CD8-positive, alpha-beta memory T cell (primary cell): ENCODE data around the gene MTRFR. TPM values are rescaled to one million over a fixed set of nuclear protein-coding genes. Genes with fewer than 3 reads are reported as not detected.

Experiments
- CTCF ChIA-PET: fragments of 350-600 bp; sonication (Branson Sonifier 250); formaldehyde crosslinking; loops from one replicate; lab custom pipeline; 2021; ENCODE audit warnings: antibody characterized with exemption; lab: Charles Lee
- POLR2A ChIA-PET: fragments of 350-600 bp; sonication (Branson Sonifier 250); formaldehyde crosslinking; loops from one replicate; lab custom pipeline; 2021; ENCODE audit warnings: antibody characterized with exemption; lab: Charles Lee
- DNase-seq, 5 donors: peaks; one replicate each; pipeline versions ENCODE4 v3.0.0 to v3.0.0-alpha.2; 2020 to 2022; ENCODE audit warnings: mixed read lengths in 1 of 5
- H3K27ac ChIP-seq: one replicate; pipeline ENCODE4 v1.7.0; 2013; ENCODE audit warnings: low read depth, mild to moderate bottlenecking, low read length, moderate library complexity
- H3K27me3 ChIP-seq: 2 replicates; pipeline ENCODE4 v1.7.0; 2013; ENCODE audit warnings: low read length, mild to moderate bottlenecking; ENCODE audit not compliant: insufficient read depth, poor library complexity, severe bottlenecking
- H3K36me3 ChIP-seq: 2 replicates; pipeline ENCODE4 v1.7.0; 2013; ENCODE audit warnings: mild to moderate bottlenecking, low read length, moderate library complexity; ENCODE audit not compliant: insufficient read depth
- H3K4me1 ChIP-seq: 2 replicates; pipeline ENCODE4 v1.7.0; 2013; ENCODE audit warnings: mild to moderate bottlenecking, low read length, moderate library complexity; ENCODE audit not compliant: insufficient read depth
- H3K4me3 ChIP-seq: 2 replicates; pipeline ENCODE4 v1.7.0; 2013; ENCODE audit warnings: mild to moderate bottlenecking, low read length
- H3K9me3 ChIP-seq: 2 replicates; pipeline ENCODE4 v1.7.0; 2013; ENCODE audit warnings: mild to moderate bottlenecking, low read length
- H3K27ac Mint-ChIP-seq, 8 donors: one replicate each; pipeline ENCODE4 v1.8.0; 2020 to 2021; ENCODE audit warnings: mixed read lengths in 8 of 8, mild to moderate bottlenecking in 6 of 8, inconsistent platforms in 3 of 8, moderate library complexity in 3 of 8
- H3K27me3 Mint-ChIP-seq, 2 donors: one replicate each; pipeline ENCODE4 v1.8.0; 2020 to 2021; ENCODE audit warnings: mixed read lengths in 2 of 2, mild to moderate bottlenecking in 1 of 2, moderate library complexity in 1 of 2
- H3K36me3 Mint-ChIP-seq, 3 donors: one replicate each; pipeline ENCODE4 v1.8.0; 2020 to 2021; ENCODE audit warnings: mixed read lengths in 3 of 3, inconsistent platforms in 1 of 3, mild to moderate bottlenecking in 1 of 3
- H3K4me1 Mint-ChIP-seq, 3 donors: one replicate each; pipeline ENCODE4 v1.8.0; 2020 to 2021; ENCODE audit warnings: mixed read lengths in 3 of 3, inconsistent platforms in 1 of 3, mild to moderate bottlenecking in 1 of 3
- H3K4me3 Mint-ChIP-seq, 7 donors: one replicate each; pipeline ENCODE4 v1.8.0; 2020 to 2021; ENCODE audit warnings: mixed read lengths in 7 of 7, mild to moderate bottlenecking in 6 of 7, moderate library complexity in 4 of 7, inconsistent platforms in 2 of 7
- H3K9me3 Mint-ChIP-seq, 5 donors: one replicate each; pipeline ENCODE4 v1.8.0; 2020 to 2022; ENCODE audit warnings: mixed read lengths in 5 of 5, mild to moderate bottlenecking in 3 of 5, moderate library complexity in 2 of 5, inconsistent platforms in 1 of 5
- polyA plus RNA-seq: library from polyadenylated mRNA; unstranded; fragments of 300-500 nt; fragmentation: Illumina TruSeq; gene quantifications from one replicate; pipeline ENCODE4 v1.2.3, GENCODE V29; 2021
- total RNA-seq, 2 experiments: library from RNA; stranded (reverse); gene quantifications; one replicate each; pipeline ENCODE4 v1.2.3, GENCODE V29; 2021

MTRFR gene
- total and polyA plus RNA-seq, 3 experiments from 2014 or later = 26.6 to 51.4 (median 26.6) TPM

GRCh38 chr12:123271001-123271668 is 37.9 kb downstream of the MTRFR start:
- POLR2A ChIA-PET = interaction anchor here (0.6 kb wide), 1 partner anchor 18 kb away, joined by 3 read pairs; no protein-coding TSS in a partner anchor
- H3K9me3 ChIP-seq = no peaks in the 10 kb centered on the region
- Mint-ChIP-seq H3K4me1 (peaks cover 18 to 23% (median 20%) of the 10 kb centered on the region in 3 donors), H3K27ac (no peak overlapping the region), H3K4me3 (no peak overlapping the region), H3K9me3 (no peaks in the 10 kb centered on the region), H3K27me3 (no peaks in the 10 kb centered on the region), H3K36me3 (peaks cover 0 to 1% (median 0%) of the 10 kb centered on the region in 3 donors)
- no peaks in the 10 kb centered on the region for H3K27me3 ChIP-seq
- no peak overlapping the region for H3K4me3 ChIP-seq
- peak; percentile 62 to 80 (median 64) for DNase-seq
- H3K27ac ChIP-seq = no peak overlapping the region
- CTCF ChIA-PET = no interaction called here
- peaks cover 24% of the 10 kb centered on the region for H3K4me1 ChIP-seq
- no peaks in the 10 kb centered on the region for H3K36me3 ChIP-seq

GRCh38 chr12:123273166-123273565 is 39.9 kb downstream of the MTRFR start:
- Mint-ChIP-seq H3K9me3 (no peaks in the 10 kb centered on the region), H3K27me3 (peaks cover 0 to 1% of the 10 kb centered on the region in 2 donors), H3K4me3 (peak overlapping the region; percentile 6 to 82 (median 75)), H3K4me1 (peaks cover 15 to 23% (median 20%) of the 10 kb centered on the region in 3 donors), H3K36me3 (peaks cover 0 to 1% (median 0%) of the 10 kb centered on the region in 3 donors), H3K27ac (peak overlapping the region in 2 of 8 donors; percentile 29 to 39)
- H3K9me3 ChIP-seq = no peaks in the 10 kb centered on the region
- H3K4me1 ChIP-seq = peaks cover 24% of the 10 kb centered on the region
- no peak overlapping the region for H3K4me3 ChIP-seq
- H3K36me3 ChIP-seq = no peaks in the 10 kb centered on the region
- no peak for DNase-seq
- ChIA-PET POLR2A (no interaction called here), CTCF (no interaction called here)
- no peak overlapping the region for H3K27ac ChIP-seq
- no peaks in the 10 kb centered on the region for H3K27me3 ChIP-seq

- Histone ChIP-seq H3K36me3 (no peaks in the 10 kb centered on the region), H3K4me1 (no peaks in the 10 kb centered on the region), H3K4me3 (no peak overlapping the region), H3K27ac (no peak overlapping the region), H3K27me3 (no peaks in the 10 kb centered on the region), H3K9me3 (no peaks in the 10 kb centered on the region)
- Mint-ChIP-seq H3K4me1 (peaks cover 0 to 2% (median 0%) of the 10 kb centered on the region in 3 donors), H3K4me3 (no peak overlapping the region), H3K27ac (no peak overlapping the region), H3K36me3 (no peaks in the 10 kb centered on the region), H3K27me3 (peaks cover 0 to 1% of the 10 kb centered on the region in 2 donors), H3K9me3 (no peaks in the 10 kb centered on the region)
- no peak for DNase-seq
- ChIA-PET POLR2A (no interaction called here), CTCF (interaction anchor here (0.7 kb wide), 1 partner anchor 351 kb away, joined by 3 read pairs; no protein-coding TSS in a partner anchor)
Measured at GRCh38 chr12:123278101-123278627, 44.9 kb downstream of the MTRFR start.

- no peaks in the 10 kb centered on the region for H3K36me3 ChIP-seq
- Mint-ChIP-seq H3K27me3 (peaks cover 0 to 1% of the 10 kb centered on the region in 2 donors), H3K4me1 (no peaks in the 10 kb centered on the region), H3K9me3 (no peaks in the 10 kb centered on the region), H3K4me3 (no peak overlapping the region), H3K27ac (no peak overlapping the region), H3K36me3 (no peaks in the 10 kb centered on the region)
- H3K4me3 ChIP-seq = no peak overlapping the region
- no peaks in the 10 kb centered on the region for H3K4me1 ChIP-seq
- H3K27me3 ChIP-seq = no peaks in the 10 kb centered on the region
- H3K27ac ChIP-seq = no peak overlapping the region
- POLR2A ChIA-PET = interaction anchor here (0.6 kb wide), 1 partner anchor 179 kb away, joined by 3 read pairs; no protein-coding TSS in a partner anchor
- no peak for DNase-seq
- CTCF ChIA-PET = no interaction called here
- H3K9me3 ChIP-seq = no peaks in the 10 kb centered on the region
Measured at GRCh38 chr12:123280971-123281370, 47.7 kb downstream of the MTRFR start.

GRCh38 chr12:123282111-123282510 is 48.9 kb downstream of the MTRFR start:
- H3K27me3 ChIP-seq = no peaks in the 10 kb centered on the region
- no peaks in the 10 kb centered on the region for H3K9me3 ChIP-seq
- no peak overlapping the region for H3K4me3 ChIP-seq
- no peaks in the 10 kb centered on the region for H3K36me3 ChIP-seq
- POLR2A ChIA-PET = no interaction called here
- no peaks in the 10 kb centered on the region for H3K4me1 Mint-ChIP-seq
- H3K27ac ChIP-seq = no peak overlapping the region
- no peak overlapping the region for H3K4me3 Mint-ChIP-seq
- H3K36me3 Mint-ChIP-seq = no peaks in the 10 kb centered on the region
- H3K9me3 Mint-ChIP-seq = no peaks in the 10 kb centered on the region
- CTCF ChIA-PET = no interaction called here
- peak overlapping the region in 1 of 8 donors; percentile 31 for H3K27ac Mint-ChIP-seq
- H3K27me3 Mint-ChIP-seq = no peaks in the 10 kb centered on the region
- no peaks in the 10 kb centered on the region for H3K4me1 ChIP-seq
- DNase-seq = no peak

- H3K36me3 ChIP-seq = no peaks in the 10 kb centered on the region
- H3K27me3 ChIP-seq = no peaks in the 10 kb centered on the region
- ChIA-PET CTCF (interaction anchor here (1.6 kb wide), 1 partner anchor 9 kb away, joined by 3 read pairs; no protein-coding TSS in a partner anchor), POLR2A (no interaction called here)
- Mint-ChIP-seq H3K27ac (peak overlapping the region in 1 of 8 donors; percentile 43), H3K9me3 (no peaks in the 10 kb centered on the region), H3K27me3 (no peaks in the 10 kb centered on the region), H3K36me3 (no peaks in the 10 kb centered on the region), H3K4me3 (no peak overlapping the region), H3K4me1 (no peaks in the 10 kb centered on the region)
- no peak overlapping the region for H3K27ac ChIP-seq
- DNase-seq = no peak
- no peaks in the 10 kb centered on the region for H3K9me3 ChIP-seq
- no peaks in the 10 kb centered on the region for H3K4me1 ChIP-seq
- no peak overlapping the region for H3K4me3 ChIP-seq
Measured at GRCh38 chr12:123283461-123283860, 50.2 kb downstream of the MTRFR start.

- no peaks in the 10 kb centered on the region for H3K4me1 ChIP-seq
- no peaks in the 10 kb centered on the region for H3K9me3 ChIP-seq
- ChIA-PET POLR2A (interaction anchor here (0.7 kb wide), 1 partner anchor 167 kb away, joined by 4 read pairs; no protein-coding TSS in a partner anchor), CTCF (no interaction called here)
- no peaks in the 10 kb centered on the region for H3K27me3 ChIP-seq
- no peak overlapping the region for H3K27ac Mint-ChIP-seq
- no peak for DNase-seq
- no peaks in the 10 kb centered on the region for H3K27me3 Mint-ChIP-seq
- no peaks in the 10 kb centered on the region for H3K36me3 ChIP-seq
- H3K4me3 Mint-ChIP-seq = no peak overlapping the region
- H3K9me3 Mint-ChIP-seq = no peaks in the 10 kb centered on the region
- no peaks in the 10 kb centered on the region for H3K4me1 Mint-ChIP-seq
- no peak overlapping the region for H3K4me3 ChIP-seq
- H3K27ac ChIP-seq = no peak overlapping the region
- H3K36me3 Mint-ChIP-seq = peaks cover 0 to 10% (median 0%) of the 10 kb centered on the region in 3 donors
Measured at GRCh38 chr12:123284669-123285068, 51.4 kb downstream of the MTRFR start.

GRCh38 chr12:123286652-123287373 is 53.6 kb downstream of the MTRFR start:
- POLR2A ChIA-PET = no interaction called here
- H3K4me1 ChIP-seq = no peaks in the 10 kb centered on the region
- no peaks in the 10 kb centered on the region for H3K9me3 ChIP-seq
- H3K27me3 ChIP-seq = no peaks in the 10 kb centered on the region
- no peaks in the 10 kb centered on the region for H3K36me3 ChIP-seq
- no peak overlapping the region for H3K4me3 Mint-ChIP-seq
- H3K9me3 Mint-ChIP-seq = no peaks in the 10 kb centered on the region
- no peak for DNase-seq
- H3K27ac Mint-ChIP-seq = peak overlapping the region in 1 of 8 donors; percentile 41
- H3K4me1 Mint-ChIP-seq = no peaks in the 10 kb centered on the region
- CTCF ChIA-PET = no interaction called here
- H3K27ac ChIP-seq = no peak overlapping the region
- peaks cover 0 to 26% (median 5%) of the 10 kb centered on the region in 3 donors for H3K36me3 Mint-ChIP-seq
- H3K4me3 ChIP-seq = no peak overlapping the region
- H3K27me3 Mint-ChIP-seq = no peaks in the 10 kb centered on the region
